ENCODE measurements around the gene GDI1. TPM values are rescaled to one million over a fixed set of nuclear protein-coding genes. Genes with fewer than 3 reads are reported as not detected.

GDI1 gene
- total and polyA plus RNA-seq, 7 donors: 37.4 to 57.7 (median 50.7) TPM

- DNase-seq: peak; percentile 54 to 75
- peak in 2 of 4 donors; percentile 1 to 13 for ATAC-seq
- Histone ChIP-seq H3K9me3 (no peaks in the 10 kb centered on the region), H3K36me3 (ENCODE audit: insufficient read depth in 1 of 2, low read depth in 1 of 2) (peaks cover 2 to 11% of the 10 kb centered on the region in 2 donors), H3K4me3 (peak overlapping the region; percentile 74), H3K4me1 (peaks cover 10% of the 10 kb centered on the region), H3K27me3 (ENCODE audit: insufficient read depth in 3 of 3, low read length in 2 of 3) (no peaks in the 10 kb centered on the region), H3K27ac (peak overlapping the region; percentile 89)
- intact Hi-C loops (cut with DNase I): no loop called here
- WGBS, 3 donors: 0 to 40% (median 1%) methylated on average over 18 to 35 of the region's 35 CpGs
- TF ChIP-seq, protein P1, sequence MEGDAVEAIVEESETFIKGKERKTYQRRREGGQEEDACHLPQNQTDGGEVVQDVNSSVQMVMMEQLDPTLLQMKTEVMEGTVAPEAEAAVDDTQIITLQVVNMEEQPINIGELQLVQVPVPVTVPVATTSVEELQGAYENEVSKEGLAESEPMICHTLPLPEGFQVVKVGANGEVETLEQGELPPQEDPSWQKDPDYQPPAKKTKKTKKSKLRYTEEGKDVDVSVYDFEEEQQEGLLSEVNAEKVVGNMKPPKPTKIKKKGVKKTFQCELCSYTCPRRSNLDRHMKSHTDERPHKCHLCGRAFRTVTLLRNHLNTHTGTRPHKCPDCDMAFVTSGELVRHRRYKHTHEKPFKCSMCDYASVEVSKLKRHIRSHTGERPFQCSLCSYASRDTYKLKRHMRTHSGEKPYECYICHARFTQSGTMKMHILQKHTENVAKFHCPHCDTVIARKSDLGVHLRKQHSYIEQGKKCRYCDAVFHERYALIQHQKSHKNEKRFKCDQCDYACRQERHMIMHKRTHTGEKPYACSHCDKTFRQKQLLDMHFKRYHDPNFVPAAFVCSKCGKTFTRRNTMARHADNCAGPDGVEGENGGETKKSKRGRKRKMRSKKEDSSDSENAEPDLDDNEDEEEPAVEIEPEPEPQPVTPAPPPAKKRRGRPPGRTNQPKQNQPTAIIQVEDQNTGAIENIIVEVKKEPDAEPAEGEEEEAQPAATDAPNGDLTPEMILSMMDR (IDR thresholded peaks at IDR 0.05): no peak
Observed at GRCh38 chrX:154486052-154486395, 49.1 kb downstream of the GDI1 start.

- DNase-seq: peak; percentile 68 to 72
- intact Hi-C loops (cut with DNase I): no loop called here
- Histone ChIP-seq H3K36me3 (ENCODE audit: insufficient read depth in 1 of 2, low read depth in 1 of 2) (peaks cover 2 to 11% of the 10 kb centered on the region in 2 donors), H3K4me3 (peak within 1 kb of the TSS; percentile 74), H3K4me1 (peaks cover 10% of the 10 kb centered on the region), H3K27ac (peak within 1 kb of the TSS; percentile 89), H3K27me3 (ENCODE audit: insufficient read depth in 3 of 3, low read length in 2 of 3) (no peaks in the 10 kb centered on the region), H3K9me3 (no peaks in the 10 kb centered on the region)
- 0 to 36% (median 2%) methylated on average over 1 to 91 of the region's 95 CpGs for WGBS, 3 donors
- peak; percentile 18 to 30 (median 22) for ATAC-seq
- TF ChIP-seq, protein P1 (IDR thresholded peaks at IDR 0.05): no peak
Observed at GRCh38 chrX:154486396-154487207, 49.6 kb downstream of the GDI1 start, which contains the start of gene UBL4A. Gene UBL4A (minus strand): TSS chrX:154486615. CDS start chrX:154486584, 31 bp downstream.

- H3K4me1 ChIP-seq: peaks cover 10% of the 10 kb centered on the region
- H3K4me3 ChIP-seq: peak overlapping the region; percentile 74
- intact Hi-C loops (cut with DNase I): no loop called here
- TF ChIP-seq, protein P1 (IDR thresholded peaks at IDR 0.05): no peak
- no peak overlapping the region for H3K27ac ChIP-seq
- H3K9me3 ChIP-seq: no peaks in the 10 kb centered on the region
- DNase-seq (no peak), ATAC-seq (no peak)
- WGBS, 3 donors: 88 to 94% (median 92%) methylated on average over 13 to 28 of the region's 28 CpGs
- H3K27me3 ChIP-seq (ENCODE audit: insufficient read depth in 3 of 3, low read length in 2 of 3): no peaks in the 10 kb centered on the region
- peaks cover 2 to 11% of the 10 kb centered on the region in 2 donors for H3K36me3 ChIP-seq (ENCODE audit: insufficient read depth in 1 of 2, low read depth in 1 of 2)
Observed at GRCh38 chrX:154487518-154488290, 50.8 kb downstream of the GDI1 start.

- Histone ChIP-seq H3K9me3 (no peaks in the 10 kb centered on the region), H3K27ac (no peak overlapping the region), H3K27me3 (ENCODE audit: insufficient read depth in 3 of 3, low read length in 2 of 3) (no peaks in the 10 kb centered on the region), H3K4me1 (peaks cover 10% of the 10 kb centered on the region), H3K36me3 (ENCODE audit: insufficient read depth in 1 of 2, low read depth in 1 of 2) (peaks cover 2 to 11% of the 10 kb centered on the region in 2 donors), H3K4me3 (no peak overlapping the region)
- TF ChIP-seq, protein P1 (IDR thresholded peaks at IDR 0.05): no peak
- DNase-seq (no peak), ATAC-seq (no peak)
- intact Hi-C loops (cut with DNase I): no loop called here
- WGBS, 3 donors: 80 to 86% (median 85%) methylated on average over 17 to 20 of the region's 20 CpGs
Observed at GRCh38 chrX:154488336-154489075, 51.6 kb downstream of the GDI1 start.
